GM18508 (cell line): ENCODE results near the gene COPZ2.
"Not testable (repeated sequence)": the region's sequence is repeated elsewhere in the genome, so short reads cannot be mapped to it uniquely, and the experiment has no call there.

Experiments
- ATAC-seq: cut with Tn5 transposase; IDR thresholded peaks from one replicate; pipeline ENCODE4 v1.9.1; 2021; ENCODE audit warnings: moderate number of reproducible peaks; ENCODE audit not compliant: insufficient read depth, unreplicated experiment

The COPZ2 gene

GRCh38 chr17:48036693-48037035 lies 933 bp downstream of the COPZ2 start:
- ATAC-seq, result no peak

- ATAC-seq, result not testable (repeated sequence)
Observed at GRCh38 chr17:48034734-48035133, 2.9 kb downstream of the COPZ2 start.

DNA sequence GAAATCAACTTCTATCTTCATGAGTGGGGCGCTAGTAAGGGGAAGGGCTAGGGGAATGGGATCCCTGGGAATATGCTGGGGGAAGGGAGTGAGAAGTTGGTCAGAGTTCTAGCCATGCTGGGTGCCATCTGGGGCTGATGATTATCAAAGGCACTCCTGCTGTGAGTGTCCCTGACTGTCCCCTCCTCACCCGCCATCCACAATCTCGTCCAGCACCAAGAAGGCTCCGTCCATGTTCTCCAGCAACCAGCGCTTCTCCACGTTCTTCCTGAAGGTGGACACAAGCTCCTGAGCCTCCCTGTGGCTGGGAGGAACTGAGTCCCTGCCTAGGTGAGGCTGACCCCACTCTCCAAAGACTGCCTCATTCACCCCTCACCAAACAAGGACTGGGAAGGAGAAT lies 5.6 kb downstream of the COPZ2 start:
- ATAC-seq, result no peak

- no peak for ATAC-seq
Observed at GRCh38 chr17:48030531-48030930, 7.1 kb downstream of the COPZ2 start.

DNA sequence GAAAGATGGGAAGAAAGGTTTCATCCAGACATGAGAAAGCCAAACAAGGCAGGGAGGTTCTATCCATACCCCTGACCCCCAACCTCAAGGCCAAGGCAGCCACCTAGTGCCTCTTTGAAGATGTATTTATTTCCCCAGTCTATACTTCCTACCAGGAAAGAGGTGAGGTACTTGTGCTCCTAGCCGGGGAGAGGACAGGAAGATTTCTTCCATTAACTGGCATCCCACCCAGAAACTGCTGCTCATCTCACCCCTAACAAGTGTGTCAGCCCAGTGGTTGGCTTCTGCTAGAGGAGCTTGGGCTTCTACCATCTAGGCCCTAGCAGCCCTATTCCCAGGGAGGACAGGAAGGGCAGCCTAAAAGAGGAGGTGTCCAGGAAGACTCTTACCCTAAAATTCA lies 8.9 kb downstream of the COPZ2 start:
- ATAC-seq, result no peak

- ATAC-seq, result no peak
Observed at GRCh38 chr17:48027322-48027981, 10.1 kb downstream of the COPZ2 start.

DNA sequence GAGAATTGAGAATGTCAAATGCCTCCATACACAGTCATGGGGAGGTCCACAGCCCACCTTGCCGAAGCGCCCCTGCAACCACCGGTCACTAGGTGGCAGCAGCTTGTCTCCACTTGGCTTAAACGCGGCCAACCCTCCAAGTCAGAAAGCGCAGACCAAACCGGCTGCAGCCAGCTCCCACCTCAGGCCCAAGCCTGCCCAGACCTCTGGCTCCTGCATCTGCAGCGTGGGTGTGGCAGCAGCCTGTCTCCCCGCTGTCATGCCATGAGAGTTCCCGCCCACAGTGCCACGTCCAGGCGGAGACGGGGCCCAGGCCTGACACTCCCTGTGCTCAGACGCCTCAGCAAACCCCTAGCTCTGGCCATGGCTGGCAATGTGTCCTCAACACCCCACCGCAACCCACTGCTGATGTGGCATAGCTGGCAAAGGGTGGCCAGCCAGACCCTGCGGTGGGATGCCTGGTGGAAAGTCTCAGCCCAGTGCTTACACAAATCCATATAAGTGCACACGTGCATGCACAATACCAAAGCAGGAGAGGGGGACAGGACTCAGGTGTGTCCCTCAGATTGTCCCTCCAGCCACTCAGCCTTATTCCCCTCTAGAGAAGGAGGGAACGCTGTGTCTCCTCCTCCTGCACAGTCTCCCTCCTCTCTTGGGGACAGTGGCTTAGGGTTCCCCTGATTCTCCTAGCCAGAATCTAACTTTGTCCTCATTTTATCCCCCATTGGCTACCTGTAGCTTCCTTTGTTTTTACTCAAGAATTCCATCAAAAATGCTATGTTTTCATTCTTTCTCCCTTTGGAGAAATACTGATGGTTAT lies 10.9 kb downstream of the COPZ2 start:
- no peak for ATAC-seq

- no peak for ATAC-seq
Observed at GRCh38 chr17:48025904-48026501, 11.6 kb downstream of the COPZ2 start.

GRCh38 chr17:48025040-48025903 lies 12.3 kb downstream of the COPZ2 start:
- ATAC-seq, result peak; percentile 41

DNA sequence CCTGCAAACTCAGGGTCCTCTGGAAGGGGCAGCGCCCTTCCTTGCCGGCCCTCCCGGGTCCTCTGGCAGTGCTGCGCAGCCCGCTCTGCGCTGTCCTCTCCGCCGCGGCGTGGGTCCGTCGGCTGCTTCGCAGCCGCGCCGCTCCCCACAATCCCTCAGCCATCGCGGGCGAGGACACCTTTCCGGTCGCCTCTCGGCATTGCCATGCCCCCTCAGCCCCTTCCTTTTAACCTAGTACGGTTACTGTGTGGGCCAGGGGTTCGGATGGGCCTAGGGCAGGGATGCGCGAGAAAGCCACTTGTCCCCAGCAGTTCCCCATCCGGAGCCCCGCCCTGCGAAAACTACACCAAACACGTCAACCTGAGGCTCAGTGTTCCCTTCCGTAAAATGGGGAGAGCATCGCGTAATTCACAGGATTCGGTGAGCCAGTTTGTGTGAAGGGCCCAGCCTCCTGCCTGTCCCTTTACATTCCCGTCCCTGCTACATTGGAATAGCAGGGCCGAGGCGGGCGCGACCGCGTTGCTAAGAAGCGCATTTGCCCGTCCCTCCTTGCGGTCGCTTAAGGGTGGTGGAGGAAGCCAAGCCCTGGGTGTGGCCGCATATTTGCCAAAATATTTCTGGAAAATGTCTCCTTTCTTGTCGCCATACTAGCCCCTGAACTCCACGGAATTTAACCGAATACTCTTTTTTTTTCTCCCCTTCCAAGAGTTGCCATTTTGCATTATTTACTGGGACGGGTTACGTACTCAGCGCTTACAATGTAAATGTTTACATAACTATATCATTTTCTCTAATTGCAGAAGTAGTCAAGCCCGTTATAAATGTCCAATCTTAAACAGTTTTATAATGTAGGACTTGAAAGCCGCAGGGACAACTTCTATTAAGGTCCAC lies 13.2 kb downstream of the COPZ2 start:
- no peak for ATAC-seq

DNA sequence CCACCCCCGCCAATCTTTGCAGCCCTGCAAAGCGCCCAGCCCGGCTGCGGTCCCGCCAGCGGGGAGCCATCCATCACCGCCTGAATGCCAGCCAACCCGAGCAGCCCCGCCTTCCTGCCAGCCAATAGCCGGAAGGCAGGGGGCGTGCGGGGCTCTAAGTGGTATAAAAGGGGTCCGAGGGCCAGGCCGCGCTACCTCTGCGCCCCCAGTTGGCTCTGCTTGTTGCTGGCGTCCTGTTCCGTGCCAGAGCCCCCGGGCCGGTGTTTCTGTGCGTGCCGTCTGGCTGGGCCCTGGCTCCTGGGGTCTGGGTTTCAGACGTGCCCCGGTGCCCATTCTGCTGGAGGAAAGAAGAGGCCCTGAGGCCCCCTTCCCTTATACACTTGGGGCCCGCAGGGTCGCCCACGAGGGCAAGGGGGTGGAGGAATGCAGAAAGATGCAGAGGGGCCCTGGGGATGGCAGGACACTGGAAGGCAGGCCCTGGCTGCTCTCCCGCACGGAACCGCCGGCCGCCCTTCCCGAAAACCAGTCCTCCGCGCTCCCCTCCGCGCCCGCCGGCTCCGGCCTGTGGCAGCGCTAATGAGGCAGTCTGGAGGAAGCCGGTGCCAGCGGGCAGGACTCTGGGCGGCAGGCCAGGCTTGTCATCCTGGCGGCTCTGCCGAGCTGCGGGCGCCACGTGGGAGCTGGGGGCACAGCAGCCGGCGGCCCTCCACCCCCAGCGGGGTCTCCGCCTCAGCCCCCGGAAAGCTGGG lies 14.0 kb downstream of the COPZ2 start:
- no peak for ATAC-seq

DNA sequence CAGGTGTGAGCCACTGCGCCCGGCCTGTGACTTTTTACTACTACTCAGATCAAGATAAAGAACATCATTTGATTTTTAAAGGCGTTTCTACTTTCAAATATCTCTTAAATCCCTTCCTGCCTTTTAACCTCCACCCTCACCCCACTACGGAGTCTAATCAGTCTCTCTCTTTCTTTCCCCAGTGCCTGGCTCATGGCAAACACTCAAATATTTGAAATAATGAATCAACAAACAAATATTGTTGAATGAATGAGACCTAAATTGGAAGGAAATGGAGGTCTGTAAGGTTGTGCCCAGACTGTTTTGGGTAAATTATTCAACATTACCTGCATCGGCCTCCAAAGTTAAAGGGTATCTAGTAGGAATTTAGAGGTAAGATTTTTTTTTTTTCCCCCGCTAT lies 14.7 kb downstream of the COPZ2 start:
- ATAC-seq, result no peak

DNA sequence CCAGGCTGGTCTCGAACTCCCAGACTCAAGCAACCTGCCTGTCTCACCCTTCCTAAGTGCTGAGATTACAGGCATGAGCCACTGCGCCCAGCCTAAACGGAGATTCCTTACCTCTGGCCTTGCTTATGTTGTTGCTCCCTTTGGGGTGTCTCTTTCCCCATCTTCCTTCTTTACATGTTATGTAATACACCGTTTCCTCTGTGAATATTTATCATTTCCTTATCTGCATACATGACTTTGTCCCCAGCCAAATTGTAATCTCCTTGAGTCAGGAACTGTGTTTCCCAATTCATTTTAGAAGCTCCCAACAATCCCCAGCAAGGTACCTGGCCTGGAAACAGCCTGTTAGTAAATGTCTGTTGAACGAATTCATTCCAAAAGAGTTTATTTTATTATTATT lies 15.7 kb downstream of the COPZ2 start:
- ATAC-seq, result no peak

DNA sequence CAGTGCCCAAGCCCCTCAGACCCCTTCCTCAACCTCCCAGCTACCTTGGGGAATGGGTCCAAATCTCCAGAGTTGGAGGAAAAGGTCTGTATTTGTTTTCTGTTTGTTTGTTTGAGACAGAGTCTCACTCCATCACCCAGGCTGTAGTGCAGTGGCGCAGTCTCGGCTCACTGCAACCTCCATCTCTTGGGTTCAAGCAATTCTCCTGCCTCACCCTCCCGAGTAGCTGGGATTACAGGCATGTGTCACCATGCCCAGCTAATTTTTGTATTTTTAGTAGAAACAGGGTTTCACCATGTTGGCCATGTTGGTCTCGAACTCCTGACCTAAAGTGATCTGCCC lies 19.8 kb downstream of the COPZ2 start:
- not testable (repeated sequence) for ATAC-seq

- no peak for ATAC-seq
Observed at GRCh38 chr17:48016112-48016511, 21.5 kb downstream of the COPZ2 start.

- no peak for ATAC-seq
Observed at GRCh38 chr17:48014595-48015111, 22.9 kb downstream of the COPZ2 start.

DNA sequence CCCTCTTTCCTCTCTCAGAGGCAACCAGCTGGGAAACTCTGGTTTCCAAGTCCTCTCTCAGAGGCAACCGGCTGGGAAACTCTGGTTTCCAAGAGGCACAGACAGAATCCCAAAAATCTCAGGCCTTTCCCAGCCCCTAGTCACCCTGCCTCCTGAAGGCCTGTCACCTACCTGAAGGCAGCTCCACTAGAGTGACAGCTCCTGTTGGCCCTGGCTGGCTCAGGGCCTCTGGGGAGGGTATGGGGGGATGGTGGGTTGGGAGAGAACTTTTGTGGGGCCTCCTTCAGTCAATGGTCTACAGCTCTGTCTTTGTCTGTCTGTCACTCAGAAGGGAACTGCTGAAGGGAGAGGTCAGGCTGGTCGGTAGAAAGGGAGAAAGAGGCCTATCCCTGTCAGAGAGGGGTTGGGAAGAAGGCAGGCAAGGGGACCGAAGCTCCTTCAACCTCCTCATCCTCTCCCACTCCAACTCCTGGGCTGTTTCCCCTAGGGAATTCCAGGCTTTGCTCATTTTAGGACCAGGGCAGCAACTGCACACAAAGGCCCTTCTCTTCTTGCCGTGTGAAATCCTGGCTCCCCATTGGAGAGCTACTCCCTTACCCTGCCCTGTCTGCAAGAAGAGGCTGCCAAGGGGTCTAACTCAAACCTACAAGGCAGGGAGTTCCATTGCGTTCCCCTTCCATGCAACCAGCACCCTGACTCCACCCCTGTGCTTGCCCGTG lies 23.6 kb downstream of the COPZ2 start:
- ATAC-seq, result no peak

- ATAC-seq, result no peak
Observed at GRCh38 chr17:48012654-48013053, 24.9 kb downstream of the COPZ2 start.
